A673 (cell line): ENCODE measurements around the gene NFIB. TPM values are rescaled to one million over a fixed set of nuclear protein-coding genes. Genes with fewer than 3 reads are reported as not detected.

ENCODE experiments used
- BruUV-seq: library from RNA; stranded (reverse); fragments of 400-500 nt; replicated peaks from 2 replicates; lab custom pipeline; 2021; lab: Mats Ljungman, UMichigan
- CTCF ChIA-PET: fragments of 300-600 bp; sonication (Branson Sonifier 250); formaldehyde crosslinking; loops from one replicate; lab custom pipeline; 2022; ENCODE audit warnings: antibody characterized with exemption; lab: Charles Lee
- POLR2A ChIA-PET: fragments of 300-600 bp; sonication (Branson Sonifier 250); formaldehyde crosslinking; loops from one replicate; lab custom pipeline; 2022; ENCODE audit warnings: antibody characterized with exemption; ENCODE audit not compliant: low non-redundant PET; lab: Charles Lee
- DNase-seq: peaks from one replicate; pipeline ENCODE4 v3.0.0-alpha.2; 2015; ENCODE audit warnings: low spot score
- H3K27ac ChIP-seq: fragments of 200-600 bp; sonication (generic); 2 replicates; pipeline ENCODE4 v1.5.1; 2016; ENCODE audit warnings: mixed run types, low read depth, mild to moderate bottlenecking, mixed read lengths, antibody characterized with exemption, low read length; ENCODE audit not compliant: poor library complexity, severe bottlenecking
- H3K27me3 ChIP-seq: fragments of 200-600 bp; sonication (generic); replicated peaks from 2 replicates; pipeline ENCODE4 v1.6.1; 2017; ENCODE audit warnings: mixed run types, low read depth, mild to moderate bottlenecking, mixed read lengths, antibody characterized with exemption, low read length; ENCODE audit not compliant: insufficient read depth, poor library complexity
- H3K36me3 ChIP-seq: fragments of 200-600 bp; sonication (generic); 2 replicates; pipeline ENCODE4 v1.6.1; 2016; ENCODE audit warnings: mixed run types, mild to moderate bottlenecking, mixed read lengths, antibody characterized with exemption, low read length; ENCODE audit not compliant: insufficient read depth, poor library complexity, severe bottlenecking
- H3K4me1 ChIP-seq: fragments of 200-600 bp; sonication (generic); 2 replicates; pipeline ENCODE4 v1.6.1; 2017; ENCODE audit warnings: mixed run types, mild to moderate bottlenecking, mixed read lengths, antibody characterized with exemption, low read length; ENCODE audit not compliant: insufficient read depth, poor library complexity, severe bottlenecking
- H3K4me3 ChIP-seq: fragments of 200-600 bp; sonication (generic); 2 replicates; pipeline ENCODE4 v1.5.1; 2016; ENCODE audit warnings: low read depth, mixed run types, mild to moderate bottlenecking, mixed read lengths, low read length; ENCODE audit not compliant: poor library complexity, severe bottlenecking
- H3K9me3 ChIP-seq: fragments of 200-600 bp; sonication (generic); 2 replicates; pipeline ENCODE4 v1.6.1; 2016; ENCODE audit warnings: mixed run types, low read depth, mild to moderate bottlenecking, mixed read lengths, antibody characterized with exemption, low read length; ENCODE audit not compliant: poor library complexity, severe bottlenecking
- EZH2 ChIP-seq: fragments of 200-600 bp; sonication (generic); IDR thresholded peaks from 2 replicates; pipeline ENCODE4 v1.6.1; 2017; ENCODE audit warnings: borderline replicate concordance, low read depth, mild to moderate bottlenecking, mixed read lengths, antibody characterized with exemption, low read length; ENCODE audit not compliant: poor library complexity, severe bottlenecking
- intact Hi-C: fragments of 100-400 bp; cut with micrococcal nuclease; formaldehyde crosslinking; loops from one replicate; pipeline ENCODE4 v1.10.0; 2022; ENCODE audit not compliant: unreplicated experiment
- total RNA-seq: library from RNA; stranded (reverse); gene quantifications from 2 replicates; pipeline ENCODE4 v1.2.3, GENCODE V29; 2021
- TF ChIP-seq, protein P1 (sequence below): fragments of 300-800, 200-600 bp; sonication (generic); conservative IDR thresholded peaks from 2 replicates; pipeline ENCODE4 v1.5.1; 2017; ENCODE audit warnings: low read depth, mild to moderate bottlenecking, antibody characterized with exemption, low read length, moderate library complexity, mixed read lengths

The NFIB gene
- total RNA-seq, 1 experiment from 2014 or later: 41.2 TPM

GRCh38 chr9:14238518-14238917, 75.4 kb downstream of the NFIB start:
- Histone ChIP-seq H3K27me3 (no peaks in the 10 kb centered on the region), H3K9me3 (no peaks in the 10 kb centered on the region), H3K4me3 (no peak overlapping the region), H3K4me1 (peaks cover 34% of the 10 kb centered on the region), H3K36me3 (no peaks in the 10 kb centered on the region), H3K27ac (no peak overlapping the region)
- POLR2A ChIA-PET: no interaction called here
- BruUV-seq: no TSS peak
- intact Hi-C loops: no loop called here
- CTCF ChIA-PET: no interaction called here
- peak; percentile 37 for DNase-seq
- no peak for TF ChIP-seq EZH2
- TF ChIP-seq, protein P1, sequence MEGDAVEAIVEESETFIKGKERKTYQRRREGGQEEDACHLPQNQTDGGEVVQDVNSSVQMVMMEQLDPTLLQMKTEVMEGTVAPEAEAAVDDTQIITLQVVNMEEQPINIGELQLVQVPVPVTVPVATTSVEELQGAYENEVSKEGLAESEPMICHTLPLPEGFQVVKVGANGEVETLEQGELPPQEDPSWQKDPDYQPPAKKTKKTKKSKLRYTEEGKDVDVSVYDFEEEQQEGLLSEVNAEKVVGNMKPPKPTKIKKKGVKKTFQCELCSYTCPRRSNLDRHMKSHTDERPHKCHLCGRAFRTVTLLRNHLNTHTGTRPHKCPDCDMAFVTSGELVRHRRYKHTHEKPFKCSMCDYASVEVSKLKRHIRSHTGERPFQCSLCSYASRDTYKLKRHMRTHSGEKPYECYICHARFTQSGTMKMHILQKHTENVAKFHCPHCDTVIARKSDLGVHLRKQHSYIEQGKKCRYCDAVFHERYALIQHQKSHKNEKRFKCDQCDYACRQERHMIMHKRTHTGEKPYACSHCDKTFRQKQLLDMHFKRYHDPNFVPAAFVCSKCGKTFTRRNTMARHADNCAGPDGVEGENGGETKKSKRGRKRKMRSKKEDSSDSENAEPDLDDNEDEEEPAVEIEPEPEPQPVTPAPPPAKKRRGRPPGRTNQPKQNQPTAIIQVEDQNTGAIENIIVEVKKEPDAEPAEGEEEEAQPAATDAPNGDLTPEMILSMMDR: no peak

- intact Hi-C loops: no loop called here
- ChIA-PET POLR2A (no interaction called here), CTCF (no interaction called here)
Observed at GRCh38 chr9:14238079-14238478, 75.9 kb downstream of the NFIB start.

GRCh38 chr9:14236591-14236990, 77.3 kb downstream of the NFIB start:
- ChIA-PET CTCF (no interaction called here), POLR2A (no interaction called here)
- Histone ChIP-seq H3K27me3 (no peaks in the 10 kb centered on the region), H3K36me3 (no peaks in the 10 kb centered on the region), H3K27ac (no peak overlapping the region), H3K9me3 (no peaks in the 10 kb centered on the region), H3K4me1 (peaks cover 15% of the 10 kb centered on the region), H3K4me3 (no peak overlapping the region)
- no peak for DNase-seq
- no peak for TF ChIP-seq EZH2
- TF ChIP-seq, protein P1: no peak
- no TSS peak for BruUV-seq
- intact Hi-C loops: no loop called here

More at GRCh38 chr9:14238079-14238478, 75.9 kb downstream of the NFIB start:
- peaks cover 29% of the 10 kb centered on the region for H3K4me1 ChIP-seq
- no TSS peak for BruUV-seq
- DNase-seq: no peak
- no peaks in the 10 kb centered on the region for H3K27me3 ChIP-seq
- H3K4me3 ChIP-seq: no peak overlapping the region
- H3K9me3 ChIP-seq: no peaks in the 10 kb centered on the region
- no peak for TF ChIP-seq EZH2
- TF ChIP-seq, protein P1: no peak
- no peaks in the 10 kb centered on the region for H3K36me3 ChIP-seq
- H3K27ac ChIP-seq: no peak overlapping the region
